CD4-positive, alpha-beta T cell treated with Interleukin-1 beta for 1 hour (primary cell): ENCODE data around the gene SPAG7.

Experiments used
- DNase-seq, 2 donors: peaks; one replicate each; pipeline ENCODE4 v3.0.0-alpha.2; 2020 to 2022

SPAG7 gene, protein sequence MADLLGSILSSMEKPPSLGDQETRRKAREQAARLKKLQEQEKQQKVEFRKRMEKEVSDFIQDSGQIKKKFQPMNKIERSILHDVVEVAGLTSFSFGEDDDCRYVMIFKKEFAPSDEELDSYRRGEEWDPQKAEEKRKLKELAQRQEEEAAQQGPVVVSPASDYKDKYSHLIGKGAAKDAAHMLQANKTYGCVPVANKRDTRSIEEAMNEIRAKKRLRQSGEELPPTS

DNA sequence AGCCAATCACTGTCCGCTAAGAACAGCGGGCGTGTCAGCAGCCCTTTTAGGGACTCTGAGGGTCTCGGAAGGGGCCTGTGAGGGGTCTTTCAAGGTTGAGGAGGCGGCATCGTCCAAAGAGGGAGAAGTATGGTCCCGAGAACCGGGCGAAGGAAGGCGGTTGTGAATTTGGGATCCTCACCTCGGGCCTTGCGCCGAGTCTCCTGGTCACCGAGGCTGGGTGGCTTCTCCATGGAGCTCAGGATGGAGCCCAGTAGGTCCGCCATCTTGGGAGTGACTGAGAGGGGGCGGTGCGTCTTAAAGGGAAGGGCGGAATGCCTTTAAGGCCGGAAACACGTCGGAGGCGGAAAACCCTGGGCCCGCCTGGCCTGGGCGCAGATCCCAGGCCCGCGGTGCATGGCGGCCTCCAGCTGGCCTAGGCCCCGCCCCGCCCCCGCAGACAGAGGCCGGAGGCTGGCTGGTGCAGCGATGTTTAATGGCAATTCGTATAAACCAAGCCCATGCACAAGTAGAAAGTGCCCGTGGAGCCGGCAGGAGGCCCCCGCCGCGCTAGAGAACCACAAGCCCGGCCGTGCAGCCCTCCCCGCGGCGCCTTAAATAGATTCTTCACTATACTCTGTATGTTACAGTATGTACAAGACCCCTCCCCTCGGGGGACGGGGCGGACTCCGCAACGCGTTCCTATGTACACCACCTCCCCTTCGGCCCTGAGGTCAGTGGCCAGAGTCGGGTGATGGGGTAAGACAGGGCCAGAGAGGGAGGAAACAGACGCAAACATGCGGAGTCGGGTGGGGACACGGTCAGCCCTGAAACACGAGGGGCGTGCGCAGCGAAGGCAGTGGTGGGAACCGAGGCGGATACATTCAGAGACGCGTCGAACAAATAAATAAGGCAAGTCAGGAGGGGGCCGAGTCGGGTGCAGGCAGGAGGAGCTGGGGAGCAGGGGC is at the start of gene SPAG7:
TSS of gene SPAG7 (minus strand) at position 279 of the 947 bp plus-strand sequence. CDS start at position 266, 13 bp downstream.
- peak; percentile 94 to 96 for DNase-seq

DNA sequence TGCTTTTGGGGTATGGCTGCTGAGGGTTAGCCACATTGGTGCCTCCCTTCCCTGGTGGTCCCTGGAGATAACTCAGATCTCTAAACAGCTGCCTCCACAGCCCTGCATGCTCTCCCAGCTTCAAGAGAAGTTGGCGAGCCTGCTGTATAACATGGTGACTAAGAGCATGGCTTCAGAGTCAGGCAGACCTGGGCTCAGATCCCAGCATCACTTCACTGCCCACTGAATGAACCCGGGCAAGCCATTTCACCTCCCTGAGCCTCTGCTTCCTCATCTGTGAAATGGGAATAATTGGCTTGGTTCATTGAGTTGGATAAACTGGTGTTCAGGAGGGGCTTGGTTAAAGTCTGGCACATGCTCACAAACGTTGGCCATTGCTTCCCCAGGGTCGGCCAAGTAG is 46.7 kb upstream of the SPAG7 start:
- no peak for DNase-seq

DNA sequence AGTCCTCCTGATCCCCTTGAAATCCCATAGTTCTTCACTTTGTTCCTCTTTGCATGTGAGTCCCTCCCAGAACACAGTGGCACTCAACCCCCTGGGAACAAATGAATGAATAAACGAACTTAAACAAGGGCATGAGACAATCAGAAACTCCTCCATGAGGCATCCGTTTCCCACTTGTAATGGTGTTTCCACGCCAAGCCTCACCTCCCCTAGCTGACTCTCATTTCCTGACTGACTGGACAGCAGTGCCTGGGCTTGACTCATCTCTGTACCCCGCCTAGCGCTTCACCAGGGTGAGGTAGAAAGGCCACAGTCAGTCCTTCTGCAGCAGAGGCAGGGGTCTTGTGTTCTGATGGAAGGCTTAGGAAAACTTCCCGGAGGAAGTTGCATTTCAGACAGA is 44.3 kb upstream of the SPAG7 start:
- no peak for DNase-seq

DNA sequence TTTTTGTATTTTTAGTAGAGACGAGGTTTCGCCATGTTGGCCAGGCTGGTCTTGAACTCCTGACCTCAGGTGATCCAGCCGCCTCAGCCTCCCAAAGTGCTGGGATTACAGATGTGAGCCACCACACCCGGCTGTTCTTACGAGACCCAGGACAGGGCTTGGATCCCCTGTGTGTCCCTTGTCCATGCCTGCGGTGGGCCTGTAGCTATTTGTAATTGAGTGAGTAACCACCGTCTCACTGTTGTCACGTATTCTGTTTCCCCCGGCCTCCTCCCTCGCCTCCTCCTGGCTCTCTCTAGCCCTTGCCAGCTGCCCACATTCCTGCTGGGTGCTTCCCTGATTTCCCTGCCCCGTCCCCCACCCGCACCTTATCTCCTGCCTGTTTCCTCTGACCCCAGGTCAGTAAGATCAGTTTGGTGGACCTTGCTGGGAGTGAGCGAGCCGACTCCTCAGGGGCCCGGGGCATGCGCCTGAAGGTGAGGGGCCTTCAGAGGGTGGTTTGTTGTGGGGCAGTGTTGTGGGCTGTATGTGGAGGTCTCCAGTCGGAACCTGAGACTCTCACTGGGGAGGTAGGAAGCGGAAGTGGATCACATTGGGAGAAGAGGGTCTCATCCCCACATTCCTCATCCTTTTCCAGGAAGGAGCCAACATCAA is 35.7 kb upstream of the SPAG7 start:
- no peak for DNase-seq

DNA sequence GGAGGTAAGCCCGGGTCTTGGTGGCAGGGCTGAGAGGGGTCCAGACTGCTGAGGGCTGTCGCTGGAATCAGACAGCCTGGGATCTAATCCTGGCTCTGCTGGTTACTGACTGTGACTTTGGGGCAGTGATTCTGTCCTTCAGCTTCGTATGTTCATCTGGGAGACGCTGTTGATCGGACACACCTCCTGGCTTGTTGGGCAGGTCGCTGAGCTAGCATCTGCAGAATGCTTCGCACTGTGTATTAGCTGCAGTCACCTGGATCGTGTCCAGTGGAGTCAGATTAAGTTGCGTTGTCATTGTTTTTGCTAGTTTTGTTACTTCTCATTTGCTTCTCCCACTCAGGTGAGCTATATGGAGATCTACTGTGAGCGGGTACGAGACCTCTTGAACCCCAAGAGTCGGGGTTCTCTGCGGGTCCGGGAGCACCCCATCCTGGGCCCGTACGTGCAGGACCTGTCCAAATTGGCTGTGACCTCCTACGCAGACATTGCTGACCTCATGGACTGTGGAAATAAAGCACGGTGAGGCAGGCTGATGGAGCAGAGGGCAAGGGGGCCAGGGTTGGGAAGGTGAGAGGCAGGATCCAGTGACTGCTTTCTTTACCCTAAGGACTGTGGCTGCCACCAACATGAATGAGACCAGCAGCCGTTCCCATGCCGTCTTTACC is 34.6 kb upstream of the SPAG7 start:
- no peak for DNase-seq

DNA sequence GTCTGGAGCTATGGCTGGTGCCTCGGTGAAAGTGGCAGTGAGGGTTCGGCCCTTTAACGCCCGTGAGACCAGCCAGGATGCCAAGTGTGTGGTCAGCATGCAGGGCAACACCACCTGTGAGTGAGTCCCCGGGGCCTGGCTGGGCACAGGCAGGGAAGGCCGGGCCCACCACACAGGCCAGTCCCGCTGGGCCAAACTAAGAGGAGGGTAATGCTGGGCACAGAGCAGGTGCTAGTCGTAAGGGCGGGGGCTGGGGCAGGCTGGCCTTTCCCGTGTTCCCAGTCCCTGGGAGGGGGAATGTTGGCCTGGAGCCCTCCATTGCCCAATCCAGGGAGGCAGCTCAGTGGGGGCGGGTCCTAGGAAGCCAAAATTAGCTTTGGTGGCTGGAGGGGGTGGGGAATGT is 32.6 kb upstream of the SPAG7 start:
- DNase-seq, result no peak

DNA sequence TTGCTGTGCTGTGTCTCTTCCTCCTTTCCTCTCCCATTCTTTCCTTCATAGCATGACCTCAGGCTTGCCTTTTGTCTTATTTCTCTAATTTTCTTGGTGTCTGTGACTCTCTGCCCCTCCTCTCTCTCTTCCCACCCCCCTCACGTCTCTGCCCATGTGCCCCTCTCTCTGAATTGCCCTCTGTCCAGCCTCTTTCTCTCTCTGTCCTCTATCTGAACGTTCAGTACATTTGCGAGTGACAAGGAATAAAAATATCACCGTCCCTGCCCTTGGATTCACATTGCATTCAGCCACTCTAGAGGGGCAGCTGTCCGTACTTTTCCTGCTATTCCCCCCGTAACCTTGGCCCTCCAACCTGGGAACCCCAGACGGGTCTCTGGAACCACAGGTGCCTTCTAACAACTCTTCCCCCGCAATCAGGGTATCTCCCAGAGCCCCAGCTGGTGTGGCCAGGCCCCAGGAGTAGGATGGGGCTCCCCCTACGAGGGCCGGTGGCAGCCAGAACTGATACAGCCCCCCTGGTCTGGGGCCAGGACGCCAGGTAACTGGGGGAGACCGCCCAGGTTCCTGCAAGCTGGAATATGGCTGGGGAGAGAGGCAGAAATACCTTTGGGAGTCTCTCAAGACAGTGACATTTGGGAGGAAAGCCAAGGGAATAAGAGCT is 31.9 kb upstream of the SPAG7 start:
- no peak for DNase-seq

DNA sequence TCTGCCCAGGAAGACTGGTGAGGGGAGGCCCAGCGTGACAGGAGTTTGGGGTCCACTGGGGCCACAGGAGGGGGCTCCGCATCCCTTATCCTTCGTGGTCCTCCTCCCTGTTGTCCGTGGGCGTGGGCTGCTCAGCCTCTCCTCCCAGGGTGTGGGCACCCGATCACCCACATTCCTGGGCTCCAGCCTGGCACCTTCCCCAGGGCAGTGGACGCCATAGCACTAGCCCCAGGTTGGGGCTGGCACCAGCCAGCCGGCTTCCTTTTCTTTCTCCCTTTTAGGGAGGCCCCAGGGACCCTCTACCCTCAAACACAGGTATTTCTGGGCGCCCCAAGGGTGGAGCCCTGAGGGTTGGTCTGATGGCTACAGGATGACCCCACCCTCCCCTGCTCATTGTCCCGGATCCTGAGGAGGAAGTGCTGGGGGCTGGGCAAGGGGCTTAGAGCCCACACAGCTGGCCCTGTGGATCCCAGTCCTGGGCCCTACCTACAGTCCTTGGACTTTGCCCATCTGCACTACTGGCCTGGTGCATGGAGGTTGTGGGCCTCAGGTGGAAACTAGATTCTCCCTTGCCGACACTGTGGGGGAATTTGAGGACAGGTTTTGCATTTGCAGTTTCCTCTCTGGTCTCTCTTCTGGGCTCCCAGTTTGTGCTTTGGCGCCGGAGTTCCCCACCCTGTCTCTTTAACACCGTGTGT is 31.3 kb upstream of the SPAG7 start:
- DNase-seq, result no peak

DNA sequence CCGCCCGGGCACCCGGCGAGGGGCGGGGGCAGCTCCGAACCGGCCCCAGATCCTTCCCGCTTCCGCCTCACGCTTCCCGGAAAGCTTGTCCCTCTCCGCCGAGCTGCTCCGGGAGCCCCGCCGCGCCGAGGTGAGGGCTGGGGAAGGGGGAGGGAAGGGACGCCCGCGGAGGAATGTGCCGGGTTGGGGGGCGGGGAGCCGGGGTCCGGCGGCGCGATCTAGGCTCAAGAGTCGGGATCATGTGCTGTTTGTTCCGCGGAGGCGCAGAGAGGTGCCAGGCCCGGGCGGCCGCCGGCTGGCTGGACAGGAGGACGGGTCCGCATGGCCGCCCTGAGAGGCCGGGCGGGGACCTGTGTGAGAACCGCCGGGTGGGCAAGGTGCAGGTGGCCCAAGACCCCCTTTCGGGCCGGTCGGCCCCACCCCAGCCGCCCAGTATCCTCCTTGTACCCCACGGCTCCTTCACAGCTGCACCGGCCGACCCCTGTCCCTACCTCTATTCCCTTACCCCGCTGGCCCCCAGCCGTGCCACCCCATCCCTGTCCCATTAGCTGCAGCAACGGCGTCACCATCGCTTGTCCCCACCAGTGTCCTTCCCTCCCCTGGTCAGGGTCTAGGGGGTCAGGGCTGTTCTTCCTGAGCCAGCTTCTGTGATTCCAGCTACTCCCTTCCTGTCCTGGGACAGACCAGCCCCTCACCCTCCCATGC is 30.6 kb upstream of the SPAG7 start:
- no peak for DNase-seq

DNA sequence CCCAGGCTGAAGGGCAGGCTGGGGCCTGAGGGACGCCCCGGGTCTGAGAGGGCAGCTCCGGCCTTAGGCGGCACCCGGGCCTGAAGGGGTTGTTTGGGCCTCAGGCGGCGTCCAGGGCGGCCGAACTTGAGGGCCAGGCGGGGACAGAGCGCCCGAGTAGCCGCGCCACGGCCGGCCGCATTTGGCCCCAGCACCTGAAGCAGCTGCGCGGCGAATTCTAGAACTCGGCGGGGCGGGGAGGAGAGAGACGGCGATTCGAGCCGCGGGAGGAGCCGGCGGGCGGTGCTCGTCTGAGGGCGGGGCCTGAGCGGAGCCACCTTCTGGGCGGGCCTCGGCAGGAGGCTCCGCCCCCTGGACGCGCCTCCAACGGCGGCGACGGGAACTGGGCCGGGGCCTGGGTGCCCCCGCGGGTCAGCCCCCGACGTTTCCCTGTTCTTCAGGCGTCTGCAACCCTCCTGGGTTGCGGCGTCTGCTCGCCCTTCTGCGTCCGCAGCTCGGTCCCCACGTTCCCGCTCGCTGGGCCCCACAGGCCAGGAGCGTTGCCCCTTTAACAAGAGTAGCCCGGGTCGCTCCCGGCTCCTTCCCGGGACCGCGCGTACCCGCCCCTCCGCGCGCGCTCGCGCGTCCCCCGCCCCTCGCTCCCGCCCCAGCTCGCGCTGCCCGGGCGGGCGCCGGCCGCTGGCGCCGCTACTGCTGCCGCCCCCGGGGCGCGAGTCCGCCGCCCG is 29.8 kb upstream of the SPAG7 start, which contains the start of the genes INCA1 and KIF1C:
TSS of gene INCA1 (minus strand) at position 221 of the 725 bp plus-strand sequence. CDS start 3,085 bp downstream, outside the sequence.
TSS of gene KIF1C (plus strand) at position 649 of the 725 bp plus-strand sequence. CDS start 2,297 bp downstream, outside the sequence.
- DNase-seq, result peak; percentile 90 to 91

DNA sequence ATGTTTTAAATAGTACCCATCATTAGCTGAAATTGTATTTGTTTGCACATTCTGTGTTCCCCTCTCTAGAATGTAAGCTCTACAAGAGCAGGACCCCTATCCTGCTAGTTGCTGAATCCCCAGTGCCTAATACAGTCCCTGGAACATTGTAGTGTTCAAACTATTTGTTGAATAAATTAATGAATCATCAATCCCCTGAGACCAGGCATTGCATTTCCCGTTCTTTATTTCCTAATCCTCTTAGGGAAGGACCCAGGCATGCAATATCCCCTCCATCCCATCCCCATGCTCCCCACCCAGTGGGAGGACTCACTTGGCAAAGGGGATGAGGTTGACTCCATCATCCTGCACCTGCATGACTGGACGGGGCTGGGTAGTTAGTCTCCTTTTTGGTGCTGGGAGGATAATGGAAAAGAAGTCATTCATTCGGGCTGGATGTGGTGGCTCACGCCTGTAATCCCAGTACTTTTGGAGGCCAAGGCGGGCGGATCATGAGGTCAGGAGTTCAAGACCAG is 26.5 kb upstream of the SPAG7 start:
- DNase-seq, result no peak

DNA sequence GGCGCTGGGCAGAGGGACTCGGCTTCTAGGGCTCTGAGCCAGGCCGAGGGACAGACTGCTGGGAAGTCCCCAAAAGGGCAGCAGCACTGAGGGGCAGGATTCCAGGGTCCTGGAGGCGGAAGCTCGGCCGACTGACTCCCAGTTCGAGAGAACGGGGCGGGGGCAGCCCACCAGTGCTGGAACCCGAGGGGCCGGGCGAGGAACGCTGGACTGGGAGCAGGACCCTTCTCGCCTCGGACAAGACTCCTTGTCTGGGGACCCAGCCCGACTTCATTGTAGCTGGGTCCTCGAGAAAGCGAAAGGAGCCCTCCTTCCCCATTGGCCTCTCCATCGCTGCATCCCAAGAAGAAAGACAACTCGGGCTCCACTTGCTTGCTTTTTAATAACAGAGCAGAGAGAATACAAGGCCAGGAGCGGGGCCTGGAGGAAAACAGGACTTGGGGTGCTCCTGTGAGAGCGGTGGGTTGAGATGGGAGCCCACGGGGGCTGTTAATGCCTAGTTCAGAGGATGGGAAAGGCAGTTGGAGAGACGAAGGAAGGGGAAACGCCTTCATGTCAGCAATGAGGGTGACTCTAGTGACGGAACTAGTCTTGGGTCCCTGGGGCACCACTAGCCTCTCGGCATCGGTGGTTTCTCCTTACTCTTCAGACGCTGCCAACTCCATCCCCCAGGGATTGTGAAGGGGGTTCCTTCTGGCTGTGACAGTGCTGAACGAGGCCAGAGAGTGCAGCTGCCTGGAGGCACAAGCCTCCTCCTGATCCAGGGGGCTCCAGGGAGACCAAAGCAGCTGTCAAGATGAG is 20.4 kb upstream of the SPAG7 start:
- no peak for DNase-seq

DNA sequence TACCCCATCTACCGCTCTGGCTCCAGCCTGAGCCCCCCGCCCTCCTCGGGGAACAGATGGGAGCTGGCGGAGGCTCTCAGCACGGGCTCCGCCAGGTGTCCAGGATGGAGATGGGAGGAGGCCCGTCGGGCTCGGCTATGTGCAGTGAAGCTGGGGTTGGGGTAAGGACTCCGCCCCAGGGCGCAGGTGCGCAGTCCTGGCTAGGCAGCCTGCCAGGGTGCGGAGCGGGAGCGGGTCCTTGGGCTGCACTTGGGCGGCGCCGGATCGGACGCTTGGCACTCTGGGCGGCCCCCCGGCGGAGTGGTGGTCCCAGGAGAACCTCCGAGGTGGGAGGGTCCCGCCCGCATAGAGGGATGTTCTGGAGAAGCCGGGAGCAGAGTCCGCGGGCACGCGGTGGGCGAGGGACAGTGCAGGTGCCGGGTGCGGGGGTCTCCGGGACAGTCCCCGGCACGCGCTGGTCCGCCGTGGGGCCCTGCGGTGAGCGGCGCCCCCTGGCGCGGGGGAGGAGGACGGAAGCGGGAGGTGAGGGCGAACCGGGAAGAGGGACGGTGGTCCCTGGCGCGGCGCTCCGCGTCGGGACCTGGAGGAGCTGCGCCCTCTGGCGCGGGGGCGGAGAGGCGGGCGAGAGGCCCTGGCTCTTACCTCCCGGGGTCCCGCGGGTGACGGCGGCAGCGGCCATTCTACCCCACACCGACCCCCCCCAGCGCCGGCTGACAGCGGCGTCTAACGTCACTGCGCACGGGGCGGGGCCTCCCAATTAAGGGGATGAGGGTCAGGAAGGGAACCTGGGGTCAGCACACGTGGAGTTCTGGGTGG is 19.5 kb upstream of the SPAG7 start, which contains the start of gene CAMTA2:
TSS of gene CAMTA2 (minus strand) at position 725 of the 816 bp plus-strand sequence. CDS start 1,453 bp downstream, outside the sequence.
- DNase-seq, result peak; percentile 86 to 87

DNA sequence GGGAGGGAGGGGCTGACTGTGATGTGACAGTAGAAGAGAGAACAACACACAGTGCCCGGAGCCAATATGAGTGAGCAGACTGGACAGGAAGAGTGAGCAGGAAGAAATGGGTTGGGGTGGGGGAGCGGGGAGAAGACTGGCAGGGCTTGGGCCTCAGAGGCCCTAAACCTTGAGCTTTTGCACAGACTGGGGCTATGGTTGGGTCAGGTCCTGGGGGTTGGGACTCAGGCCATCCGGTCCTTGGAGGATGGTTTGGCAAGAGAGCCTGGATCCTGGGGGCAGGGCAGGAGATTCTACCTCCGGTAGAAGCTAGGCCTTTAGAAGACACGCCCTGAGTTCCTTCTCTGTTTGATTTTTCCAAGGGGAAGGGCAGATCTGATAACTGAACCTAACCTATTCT is 18.8 kb upstream of the SPAG7 start:
- no peak for DNase-seq

DNA sequence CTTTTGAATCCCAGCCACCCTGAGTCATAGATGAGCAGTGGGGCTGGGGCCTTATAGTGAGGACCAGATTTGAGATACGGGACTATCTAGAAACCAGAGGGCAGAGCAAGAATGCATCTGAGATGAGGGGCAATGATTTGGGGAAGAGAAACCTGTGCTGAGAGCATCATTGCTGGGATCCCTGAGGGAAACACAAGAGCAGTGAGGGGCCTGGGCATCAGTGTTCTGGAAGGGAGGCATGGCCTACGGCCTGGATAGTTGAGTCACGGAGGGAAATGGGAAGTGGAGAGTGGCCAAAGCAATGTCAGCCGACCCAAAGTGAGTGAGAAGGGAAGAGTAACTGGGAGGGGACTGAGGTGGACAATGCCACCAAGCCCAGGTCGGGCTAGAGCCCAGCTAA is 14.7 kb upstream of the SPAG7 start:
- no peak for DNase-seq

DNA sequence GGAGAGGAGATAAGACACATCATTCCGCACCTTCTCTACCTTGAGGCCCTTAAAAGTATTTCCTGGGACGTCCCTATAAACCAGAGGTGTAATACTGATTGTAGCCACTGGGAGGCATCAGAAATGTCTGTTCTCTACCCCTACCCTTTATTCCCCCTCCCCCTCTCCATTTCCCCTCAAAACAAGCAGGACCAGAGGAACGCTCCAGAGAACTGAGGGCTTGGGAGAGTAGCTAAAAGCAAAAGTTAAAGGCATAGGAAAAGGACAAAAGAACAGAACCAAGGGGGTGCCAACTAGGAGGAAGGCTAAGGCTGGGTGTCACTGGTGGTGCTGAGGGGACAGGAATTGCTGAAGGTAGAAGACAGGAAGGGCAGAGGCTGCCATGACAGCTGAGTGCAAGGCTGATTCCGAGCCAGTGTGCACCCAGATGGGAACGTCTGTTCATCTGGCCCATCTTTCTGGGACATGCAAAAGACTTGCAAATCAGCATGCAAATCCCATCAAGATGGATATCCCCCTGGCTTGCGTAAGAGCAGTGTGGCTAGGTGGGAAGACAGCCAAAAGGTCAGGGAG is 13.1 kb upstream of the SPAG7 start:
- peak; percentile 29 to 77 for DNase-seq

DNA sequence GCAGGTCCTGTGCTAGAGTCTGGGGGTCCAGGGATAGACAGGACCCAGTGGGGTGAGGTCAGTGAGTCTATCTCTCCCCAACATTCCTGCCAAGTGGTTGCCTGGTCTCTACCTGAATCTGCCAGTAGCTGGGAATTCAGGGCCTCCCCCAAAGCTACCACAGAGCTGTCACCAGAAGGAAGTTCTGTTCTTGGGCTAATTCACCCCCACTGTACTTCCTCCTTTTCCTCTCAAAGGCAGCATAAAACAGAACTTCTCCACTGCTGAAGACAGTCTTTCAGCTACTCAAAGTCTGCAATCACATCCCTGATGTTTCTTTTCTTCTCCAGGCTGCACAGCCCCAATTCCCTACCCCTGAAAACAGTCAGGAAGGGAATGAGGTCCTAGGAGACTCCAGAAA is 11.1 kb upstream of the SPAG7 start:
- DNase-seq, result no peak
